ENCODE measurements around the gene RC3H1.

DNA sequence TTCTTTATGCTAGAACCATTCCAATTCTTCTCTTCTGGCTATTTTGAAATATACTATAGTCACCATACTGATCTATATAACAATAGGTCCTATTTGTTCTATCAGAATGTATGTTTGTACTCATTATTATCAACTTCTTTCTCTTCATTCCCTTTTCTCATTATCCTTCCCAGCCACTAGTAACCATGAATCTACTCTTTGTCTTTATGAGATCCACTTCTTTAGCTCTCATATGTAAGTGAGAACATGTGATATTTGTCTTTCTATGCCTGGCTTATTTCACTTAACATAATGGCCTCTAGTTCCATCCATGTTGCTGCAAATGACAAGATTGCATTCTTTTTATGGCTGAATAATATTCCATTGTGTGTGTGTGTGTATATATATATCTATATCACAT lies 31.7 kb upstream of the RC3H1 start:
- no peak for TF ChIP-seq CTCF (IDR thresholded peaks at IDR 0.05)
- TF ChIP-seq POLR2A (IDR thresholded peaks at IDR 0.05), result no peak
- TF ChIP-seq EP300 (IDR thresholded peaks at IDR 0.05), result no peak

All from stomach (tissue), 4 donors.